GM23338 (cell line): ENCODE measurements around the gene ZNF516. TPM values are rescaled to one million over a fixed set of nuclear protein-coding genes. Genes with fewer than 3 reads are reported as not detected.

Source experiments
- ATAC-seq: fragments of 200-7000 bp; cut with Tn5 transposase; 3 replicates; pipeline ENCODE4 v1.9.1; 2020
- DNase-seq: peaks from one replicate; pipeline ENCODE4 v3.0.0-alpha.2; 2015; ENCODE audit warnings: low spot score
- H2AFZ ChIP-seq: fragments of 200-600 bp; sonication (generic); 2 replicates; pipeline ENCODE4 v1.8.0; 2016; ENCODE audit warnings: antibody characterized with exemption, mild to moderate bottlenecking, moderate library complexity
- H3F3A ChIP-seq: fragments of 200-600 bp; sonication (generic); replicated peaks from 2 replicates; pipeline ENCODE4 v1.8.0; 2017; ENCODE audit warnings: antibody characterized with exemption, mixed run types, low read depth
- H3K27ac ChIP-seq: fragments of 200-600 bp; sonication (generic); 2 replicates; pipeline ENCODE4 v1.6.1; 2016; ENCODE audit warnings: low read depth
- H3K27me3 ChIP-seq: fragments of 200-600 bp; sonication (generic); 2 replicates; pipeline ENCODE4 v1.8.0; 2016; ENCODE audit warnings: mild to moderate bottlenecking, mixed run types, moderate library complexity; ENCODE audit not compliant: insufficient read depth
- H3K36me3 ChIP-seq: fragments of 200-600 bp; sonication (generic); 2 replicates; pipeline ENCODE4 v1.8.0; 2016; ENCODE audit warnings: mild to moderate bottlenecking; ENCODE audit not compliant: insufficient read depth
- H3K4me1 ChIP-seq: fragments of 200-600 bp; sonication (generic); 2 replicates; pipeline ENCODE4 v1.8.0; 2016; ENCODE audit warnings: mild to moderate bottlenecking, moderate library complexity; ENCODE audit not compliant: insufficient read depth
- H3K4me2 ChIP-seq: fragments of 200-600 bp; sonication (generic); 2 replicates; pipeline ENCODE4 v1.7.1; 2017; ENCODE audit warnings: mixed run types
- H3K4me3 ChIP-seq: fragments of 200-600 bp; sonication (generic); 2 replicates; pipeline ENCODE4 v1.6.1; 2016; ENCODE audit warnings: mixed run types
- H3K79me2 ChIP-seq: fragments of 200-600 bp; sonication (generic); replicated peaks from 2 replicates; pipeline ENCODE4 v1.8.0; 2017; ENCODE audit warnings: mild to moderate bottlenecking; ENCODE audit not compliant: insufficient read depth
- H3K9me2 ChIP-seq: fragments of 200-600 bp; sonication (generic); 2 replicates; pipeline ENCODE4 v1.8.0; 2017; ENCODE audit not compliant: insufficient read depth
- H4K20me1 ChIP-seq: fragments of 200-600 bp; sonication (generic); replicated peaks from 2 replicates; pipeline ENCODE4 v1.8.0; 2017; ENCODE audit warnings: mild to moderate bottlenecking; ENCODE audit not compliant: insufficient read depth
- H3K27ac Mint-ChIP-seq: 2 replicates; pipeline ENCODE4 v1.8.0; 2020; ENCODE audit warnings: inconsistent platforms, mild to moderate bottlenecking, moderate library complexity, mixed read lengths
- H3K27me3 Mint-ChIP-seq: 3 replicates; pipeline ENCODE4 v1.8.0; 2022; ENCODE audit warnings: low read depth, mild to moderate bottlenecking, moderate library complexity, mixed read lengths, inconsistent platforms; ENCODE audit not compliant: insufficient read depth, poor library complexity
- H3K36me3 Mint-ChIP-seq: 3 replicates; pipeline ENCODE4 v1.8.0; 2021; ENCODE audit warnings: low read depth, mild to moderate bottlenecking, inconsistent platforms, moderate library complexity, mixed read lengths
- H3K4me1 Mint-ChIP-seq: 3 replicates; pipeline ENCODE4 v1.8.0; 2020; ENCODE audit warnings: mild to moderate bottlenecking, inconsistent platforms, mixed read lengths
- H3K4me3 Mint-ChIP-seq: 3 replicates; pipeline ENCODE4 v1.8.0; 2021; ENCODE audit warnings: moderate library complexity, mild to moderate bottlenecking, inconsistent platforms, mixed read lengths
- H3K9me3 Mint-ChIP-seq: 3 replicates; pipeline ENCODE4 v1.8.0; 2020; ENCODE audit warnings: moderate library complexity, mild to moderate bottlenecking, inconsistent platforms, mixed read lengths
- CREB1 ChIP-seq: fragments of 250-450 bp; sonication (Bioruptor Pico); IDR thresholded peaks from 2 replicates; pipeline ENCODE4 v1.5.0; 2020; ENCODE audit warnings: low read depth, mild to moderate bottlenecking, moderate library complexity
- EZH2 ChIP-seq: fragments of 200-600 bp; sonication (generic); IDR thresholded peaks from one replicate; pipeline ENCODE4 v1.8.0; 2017; ENCODE audit warnings: antibody characterized with exemption, mild to moderate bottlenecking, low read depth; ENCODE audit not compliant: unreplicated experiment
- EZH2phosphoT487 ChIP-seq: fragments of 200-600 bp; sonication (generic); IDR thresholded peaks from one replicate; pipeline ENCODE4 v1.8.1; 2018; ENCODE audit warnings: antibody characterized with exemption; ENCODE audit not compliant: unreplicated experiment
- JUNB ChIP-seq: IDR thresholded peaks from one replicate; pipeline ENCODE4 v1.6.1; 2016; ENCODE audit warnings: antibody characterized with exemption; ENCODE audit not compliant: unreplicated experiment
- NANOG ChIP-seq: IDR thresholded peaks from 2 replicates; pipeline ENCODE4 v1.6.1; 2016; ENCODE audit warnings: antibody characterized with exemption, borderline replicate concordance
- POLR2AphosphoS5 ChIP-seq: IDR thresholded peaks from 2 replicates; pipeline ENCODE4 v1.6.1; 2016; ENCODE audit warnings: antibody characterized with exemption, low read depth
- STAT1 ChIP-seq: IDR thresholded peaks from one replicate; pipeline ENCODE4 v1.6.1; 2016; ENCODE audit warnings: antibody characterized with exemption; ENCODE audit not compliant: unreplicated experiment
- ZNF114 ChIP-seq: fragments of 250-450 bp; sonication (Bioruptor Pico); IDR thresholded peaks from 2 replicates; pipeline ENCODE4 v1.5.0; 2020; ENCODE audit warnings: mild to moderate bottlenecking, moderate library complexity
- ZNF331 ChIP-seq: fragments of 250-450 bp; sonication (Bioruptor Pico); IDR thresholded peaks from 2 replicates; pipeline ENCODE4 v1.5.0; 2020; ENCODE audit warnings: low read depth, mild to moderate bottlenecking, moderate library complexity
- polyA plus RNA-seq: library from polyadenylated mRNA; unstranded; fragments of >200 nt; fragmentation: Nextera tagmentation; extraction: Ambion mirVana; gene quantifications from 2 replicates; pipeline ENCODE4 v1.2.1, GENCODE V29; 2016
- total RNA-seq: library from RNA; depleted of rRNA; stranded (reverse); fragments of >200 nt; shearing (Covaris generic); gene quantifications from 2 replicates; pipeline ENCODE4 v1.2.3, GENCODE V29; 2014
- TF ChIP-seq, protein P1 (sequence below): IDR thresholded peaks from 2 replicates; pipeline ENCODE4 v1.6.1; 2016; ENCODE audit warnings: antibody characterized with exemption
- TF ChIP-seq, protein P2 (sequence below): IDR thresholded peaks from one replicate; pipeline ENCODE4 v1.6.1; 2018; ENCODE audit warnings: antibody characterized with exemption; ENCODE audit not compliant: unreplicated experiment
- TF ChIP-seq, protein P3 (sequence below): fragments of 250-450 bp; sonication (Bioruptor Pico); IDR thresholded peaks from 2 replicates; pipeline ENCODE4 v1.5.0; 2020; ENCODE audit warnings: mild to moderate bottlenecking, moderate library complexity

The ZNF516 gene
- total and polyA plus RNA-seq, 2 experiments from 2014 or later, result 11.9 to 24.2 TPM

DNA sequence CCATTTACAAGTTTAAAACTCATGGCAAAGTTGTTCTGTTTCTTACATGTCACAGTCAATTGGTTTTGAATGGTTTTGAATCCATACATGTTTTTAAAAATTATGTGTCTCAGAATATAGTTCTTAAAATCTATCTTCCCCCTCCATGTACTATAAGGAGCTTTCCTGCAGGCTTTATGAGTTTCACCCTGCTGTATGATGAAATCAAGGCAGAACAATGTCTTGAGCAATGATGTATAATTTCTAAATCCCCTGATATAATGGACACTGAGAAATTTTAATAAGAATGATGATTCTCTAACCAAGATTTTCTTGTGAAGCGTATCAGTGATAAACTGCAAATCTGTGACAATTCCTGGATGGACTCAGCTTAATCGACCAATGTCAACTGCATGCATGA, 10.6 kb upstream of the ZNF516 start:
- Histone ChIP-seq H3K27ac (no peak overlapping the region), H3K27me3 (no peaks in the 10 kb centered on the region), H3K4me1 (peaks cover 12% of the 10 kb centered on the region), H3F3A (no peaks in the 10 kb centered on the region), H3K9me2 (no peaks in the 10 kb centered on the region), H3K36me3 (no peaks in the 10 kb centered on the region), H2AFZ (no peak overlapping the region), H3K79me2 (no peaks in the 10 kb centered on the region), H3K4me2 (no peak overlapping the region), H3K4me3 (no peak overlapping the region), H4K20me1 (no peaks in the 10 kb centered on the region)
- Mint-ChIP-seq H3K27me3 (peaks cover 13% of the 10 kb centered on the region), H3K27ac (no peak overlapping the region), H3K4me1 (peaks cover 14% of the 10 kb centered on the region), H3K4me3 (no peak overlapping the region), H3K36me3 (no peaks in the 10 kb centered on the region), H3K9me3 (no peaks in the 10 kb centered on the region; the same call in 2 of the 3 replicates)
- ATAC-seq (no peak), DNase-seq (no peak)
- TF ChIP-seq POLR2AphosphoS5 (no peak), NANOG (no peak), ZNF331 (CRISPR knock-in tag) (no peak), ZNF114 (no peak)
- TF ChIP-seq, protein P1, sequence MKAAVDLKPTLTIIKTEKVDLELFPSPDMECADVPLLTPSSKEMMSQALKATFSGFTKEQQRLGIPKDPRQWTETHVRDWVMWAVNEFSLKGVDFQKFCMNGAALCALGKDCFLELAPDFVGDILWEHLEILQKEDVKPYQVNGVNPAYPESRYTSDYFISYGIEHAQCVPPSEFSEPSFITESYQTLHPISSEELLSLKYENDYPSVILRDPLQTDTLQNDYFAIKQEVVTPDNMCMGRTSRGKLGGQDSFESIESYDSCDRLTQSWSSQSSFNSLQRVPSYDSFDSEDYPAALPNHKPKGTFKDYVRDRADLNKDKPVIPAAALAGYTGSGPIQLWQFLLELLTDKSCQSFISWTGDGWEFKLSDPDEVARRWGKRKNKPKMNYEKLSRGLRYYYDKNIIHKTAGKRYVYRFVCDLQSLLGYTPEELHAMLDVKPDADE, result no peak

DNA sequence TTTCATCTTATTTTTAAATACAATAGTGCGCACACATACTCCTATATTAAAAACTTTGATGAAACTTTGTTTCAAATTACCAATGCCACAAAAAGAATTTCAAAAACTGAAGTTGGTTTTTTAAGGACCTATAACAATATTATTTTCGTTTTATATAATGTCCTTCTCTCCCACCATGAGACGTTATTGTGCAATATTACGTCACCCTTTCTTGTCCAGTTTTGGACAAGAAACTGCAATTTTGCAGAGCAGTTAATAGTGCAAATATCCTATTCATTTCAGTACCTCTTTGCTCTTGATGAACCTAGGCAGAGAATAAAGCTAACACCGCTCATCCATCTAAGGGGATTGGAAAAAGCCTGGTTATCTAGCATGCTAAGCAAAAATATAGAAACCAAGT, 9.7 kb upstream of the ZNF516 start:
- Mint-ChIP-seq H3K27me3 (peaks cover 13% of the 10 kb centered on the region), H3K27ac (no peak overlapping the region), H3K4me3 (no peak overlapping the region), H3K9me3 (no peaks in the 10 kb centered on the region; the same call in 2 of the 3 replicates), H3K4me1 (peaks cover 15% of the 10 kb centered on the region), H3K36me3 (no peaks in the 10 kb centered on the region; the same call in 2 of the 3 replicates)
- H2AFZ ChIP-seq, result no peak overlapping the region
- no peaks in the 10 kb centered on the region for H3K9me2 ChIP-seq
- H3F3A ChIP-seq, result no peaks in the 10 kb centered on the region
- no peak overlapping the region for H3K27ac ChIP-seq
- DNase-seq, result no peak
- peaks cover 12% of the 10 kb centered on the region for H3K4me1 ChIP-seq
- no peaks in the 10 kb centered on the region for H3K27me3 ChIP-seq
- H3K36me3 ChIP-seq, result no peaks in the 10 kb centered on the region
- H4K20me1 ChIP-seq, result no peaks in the 10 kb centered on the region
- H3K4me2 ChIP-seq, result no peak overlapping the region
- no peaks in the 10 kb centered on the region for H3K79me2 ChIP-seq
- no peak overlapping the region for H3K4me3 ChIP-seq
- ATAC-seq, result no peak
- TF ChIP-seq CREB1 (CRISPR knock-in tag), result no peak
- no peak for TF ChIP-seq STAT1
- TF ChIP-seq POLR2AphosphoS5, result no peak
- TF ChIP-seq, protein P2, sequence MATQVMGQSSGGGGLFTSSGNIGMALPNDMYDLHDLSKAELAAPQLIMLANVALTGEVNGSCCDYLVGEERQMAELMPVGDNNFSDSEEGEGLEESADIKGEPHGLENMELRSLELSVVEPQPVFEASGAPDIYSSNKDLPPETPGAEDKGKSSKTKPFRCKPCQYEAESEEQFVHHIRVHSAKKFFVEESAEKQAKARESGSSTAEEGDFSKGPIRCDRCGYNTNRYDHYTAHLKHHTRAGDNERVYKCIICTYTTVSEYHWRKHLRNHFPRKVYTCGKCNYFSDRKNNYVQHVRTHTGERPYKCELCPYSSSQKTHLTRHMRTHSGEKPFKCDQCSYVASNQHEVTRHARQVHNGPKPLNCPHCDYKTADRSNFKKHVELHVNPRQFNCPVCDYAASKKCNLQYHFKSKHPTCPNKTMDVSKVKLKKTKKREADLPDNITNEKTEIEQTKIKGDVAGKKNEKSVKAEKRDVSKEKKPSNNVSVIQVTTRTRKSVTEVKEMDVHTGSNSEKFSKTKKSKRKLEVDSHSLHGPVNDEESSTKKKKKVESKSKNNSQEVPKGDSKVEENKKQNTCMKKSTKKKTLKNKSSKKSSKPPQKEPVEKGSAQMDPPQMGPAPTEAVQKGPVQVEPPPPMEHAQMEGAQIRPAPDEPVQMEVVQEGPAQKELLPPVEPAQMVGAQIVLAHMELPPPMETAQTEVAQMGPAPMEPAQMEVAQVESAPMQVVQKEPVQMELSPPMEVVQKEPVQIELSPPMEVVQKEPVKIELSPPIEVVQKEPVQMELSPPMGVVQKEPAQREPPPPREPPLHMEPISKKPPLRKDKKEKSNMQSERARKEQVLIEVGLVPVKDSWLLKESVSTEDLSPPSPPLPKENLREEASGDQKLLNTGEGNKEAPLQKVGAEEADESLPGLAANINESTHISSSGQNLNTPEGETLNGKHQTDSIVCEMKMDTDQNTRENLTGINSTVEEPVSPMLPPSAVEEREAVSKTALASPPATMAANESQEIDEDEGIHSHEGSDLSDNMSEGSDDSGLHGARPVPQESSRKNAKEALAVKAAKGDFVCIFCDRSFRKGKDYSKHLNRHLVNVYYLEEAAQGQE, result no peak
- TF ChIP-seq NANOG, result no peak
- no peak for TF ChIP-seq EZH2
- TF ChIP-seq EZH2phosphoT487, result no peak
- no peak for TF ChIP-seq ZNF114
- TF ChIP-seq, protein P3, sequence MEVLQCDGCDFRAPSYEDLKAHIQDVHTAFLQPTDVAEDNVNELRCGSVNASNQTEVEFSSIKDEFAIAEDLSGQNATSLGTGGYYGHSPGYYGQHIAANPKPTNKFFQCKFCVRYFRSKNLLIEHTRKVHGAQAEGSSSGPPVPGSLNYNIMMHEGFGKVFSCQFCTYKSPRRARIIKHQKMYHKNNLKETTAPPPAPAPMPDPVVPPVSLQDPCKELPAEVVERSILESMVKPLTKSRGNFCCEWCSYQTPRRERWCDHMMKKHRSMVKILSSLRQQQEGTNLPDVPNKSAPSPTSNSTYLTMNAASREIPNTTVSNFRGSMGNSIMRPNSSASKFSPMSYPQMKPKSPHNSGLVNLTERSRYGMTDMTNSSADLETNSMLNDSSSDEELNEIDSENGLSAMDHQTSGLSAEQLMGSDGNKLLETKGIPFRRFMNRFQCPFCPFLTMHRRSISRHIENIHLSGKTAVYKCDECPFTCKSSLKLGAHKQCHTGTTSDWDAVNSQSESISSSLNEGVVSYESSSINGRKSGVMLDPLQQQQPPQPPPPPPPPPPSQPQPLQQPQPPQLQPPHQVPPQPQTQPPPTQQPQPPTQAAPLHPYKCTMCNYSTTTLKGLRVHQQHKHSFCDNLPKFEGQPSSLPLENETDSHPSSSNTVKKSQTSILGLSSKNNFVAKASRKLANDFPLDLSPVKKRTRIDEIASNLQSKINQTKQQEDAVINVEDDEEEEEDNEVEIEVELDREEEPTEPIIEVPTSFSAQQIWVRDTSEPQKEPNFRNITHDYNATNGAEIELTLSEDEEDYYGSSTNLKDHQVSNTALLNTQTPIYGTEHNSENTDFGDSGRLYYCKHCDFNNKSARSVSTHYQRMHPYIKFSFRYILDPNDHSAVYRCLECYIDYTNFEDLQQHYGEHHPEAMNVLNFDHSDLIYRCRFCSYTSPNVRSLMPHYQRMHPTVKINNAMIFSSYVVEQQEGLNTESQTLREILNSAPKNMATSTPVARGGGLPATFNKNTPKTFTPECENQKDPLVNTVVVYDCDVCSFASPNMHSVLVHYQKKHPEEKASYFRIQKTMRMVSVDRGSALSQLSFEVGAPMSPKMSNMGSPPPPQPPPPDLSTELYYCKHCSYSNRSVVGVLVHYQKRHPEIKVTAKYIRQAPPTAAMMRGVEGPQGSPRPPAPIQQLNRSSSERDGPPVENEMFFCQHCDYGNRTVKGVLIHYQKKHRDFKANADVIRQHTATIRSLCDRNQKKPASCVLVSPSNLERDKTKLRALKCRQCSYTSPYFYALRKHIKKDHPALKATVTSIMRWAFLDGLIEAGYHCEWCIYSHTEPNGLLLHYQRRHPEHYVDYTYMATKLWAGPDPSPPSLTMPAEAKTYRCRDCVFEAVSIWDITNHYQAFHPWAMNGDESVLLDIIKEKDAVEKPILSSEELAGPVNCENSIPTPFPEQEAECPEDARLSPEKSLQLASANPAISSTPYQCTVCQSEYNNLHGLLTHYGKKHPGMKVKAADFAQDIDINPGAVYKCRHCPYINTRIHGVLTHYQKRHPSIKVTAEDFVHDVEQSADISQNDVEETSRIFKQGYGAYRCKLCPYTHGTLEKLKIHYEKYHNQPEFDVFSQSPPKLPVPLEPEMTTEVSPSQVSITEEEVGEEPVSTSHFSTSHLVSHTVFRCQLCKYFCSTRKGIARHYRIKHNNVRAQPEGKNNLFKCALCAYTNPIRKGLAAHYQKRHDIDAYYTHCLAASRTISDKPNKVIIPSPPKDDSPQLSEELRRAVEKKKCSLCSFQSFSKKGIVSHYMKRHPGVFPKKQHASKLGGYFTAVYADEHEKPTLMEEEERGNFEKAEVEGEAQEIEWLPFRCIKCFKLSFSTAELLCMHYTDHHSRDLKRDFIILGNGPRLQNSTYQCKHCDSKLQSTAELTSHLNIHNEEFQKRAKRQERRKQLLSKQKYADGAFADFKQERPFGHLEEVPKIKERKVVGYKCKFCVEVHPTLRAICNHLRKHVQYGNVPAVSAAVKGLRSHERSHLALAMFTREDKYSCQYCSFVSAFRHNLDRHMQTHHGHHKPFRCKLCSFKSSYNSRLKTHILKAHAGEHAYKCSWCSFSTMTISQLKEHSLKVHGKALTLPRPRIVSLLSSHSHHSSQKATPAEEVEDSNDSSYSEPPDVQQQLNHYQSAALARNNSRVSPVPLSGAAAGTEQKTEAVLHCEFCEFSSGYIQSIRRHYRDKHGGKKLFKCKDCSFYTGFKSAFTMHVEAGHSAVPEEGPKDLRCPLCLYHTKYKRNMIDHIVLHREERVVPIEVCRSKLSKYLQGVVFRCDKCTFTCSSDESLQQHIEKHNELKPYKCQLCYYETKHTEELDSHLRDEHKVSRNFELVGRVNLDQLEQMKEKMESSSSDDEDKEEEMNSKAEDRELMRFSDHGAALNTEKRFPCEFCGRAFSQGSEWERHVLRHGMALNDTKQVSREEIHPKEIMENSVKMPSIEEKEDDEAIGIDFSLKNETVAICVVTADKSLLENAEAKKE (CRISPR knock-in tag), result no peak
- TF ChIP-seq JUNB, result no peak
- no peak for TF ChIP-seq ZNF331 (CRISPR knock-in tag)
